Renal cortex interstitium (tissue), 11 donors: ENCODE measurements around the gene ARSB. TPM values are rescaled to one million over a fixed set of nuclear protein-coding genes. Genes with fewer than 3 reads are reported as not detected.
A peak's percentile ranks its signal among the peaks of the same experiment; 100 is the strongest.

Experiments
- DNase-seq, 11 donors: peaks; one replicate each; pipeline ENCODE4 v3.0.0-alpha.2; 2013; ENCODE audit warnings: low read depth in 9 of 11, low spot score in 4 of 11; ENCODE audit errors: extremely low read depth in 1 of 11
- polyA plus RNA-seq, 3 donors: library from polyadenylated mRNA; unstranded; fragments of 120-200 nt; gene quantifications; one replicate each; pipeline ENCODE4 v1.2.1, GENCODE V29; 2013; ENCODE audit not compliant: insufficient read length in 3 of 3

Gene ARSB
- polyA plus RNA-seq, 3 donors, result 20.8 to 28.0 (median 24.0) TPM

GRCh38 chr5:78801413-78801812 lies 183.7 kb downstream of the ARSB start:
- DNase-seq, result no peak

GRCh38 chr5:78799266-78800017 lies 185.7 kb downstream of the ARSB start:
- DNase-seq, result no peak

GRCh38 chr5:78798673-78799029 lies 186.5 kb downstream of the ARSB start:
- no peak for DNase-seq

GRCh38 chr5:78797936-78798672 lies 187.0 kb downstream of the ARSB start:
- no peak for DNase-seq

GRCh38 chr5:78795757-78796156 lies 189.4 kb downstream of the ARSB start:
- peak in 1 of 11 donors; percentile 36 for DNase-seq

- DNase-seq, result no peak
Measured at GRCh38 chr5:78794693-78795215, 190.4 kb downstream of the ARSB start.

- no peak for DNase-seq
Measured at GRCh38 chr5:78793907-78794662, 191.0 kb downstream of the ARSB start.

- DNase-seq, result no peak
Measured at GRCh38 chr5:78792345-78793055, 192.6 kb downstream of the ARSB start.

- no peak for DNase-seq
Measured at GRCh38 chr5:78791501-78792100, 193.5 kb downstream of the ARSB start.

- DNase-seq, result no peak
Measured at GRCh38 chr5:78787783-78788182, 197.3 kb downstream of the ARSB start.

- no peak for DNase-seq
Measured at GRCh38 chr5:78785454-78785853, 199.7 kb downstream of the ARSB start.

GRCh38 chr5:78783434-78784130 lies 201.5 kb downstream of the ARSB start:
- DNase-seq, result no peak

- no peak for DNase-seq
Measured at GRCh38 chr5:78782728-78783127, 202.4 kb downstream of the ARSB start.

- DNase-seq, result no peak
Measured at GRCh38 chr5:78781611-78782286, 203.4 kb downstream of the ARSB start.

GRCh38 chr5:78779771-78780616 lies 205.1 kb downstream of the ARSB start:
- DNase-seq, result no peak

GRCh38 chr5:78779262-78779661 lies 205.8 kb downstream of the ARSB start:
- no peak for DNase-seq

- DNase-seq, result no peak
Measured at GRCh38 chr5:78778538-78778937, 206.6 kb downstream of the ARSB start.
